Sigmoid colon (tissue), 4 donors: Measurements from ENCODE around the gene PRUNE2.

Experiments used
- CTCF ChIP-seq, 4 experiments: fragments of 450-650 bp in 3 of 4; fragments of 200-600 bp in 1 of 4; IDR thresholded peaks; one replicate each; pipeline ENCODE4 v1.5.1; 2016 to 2019; ENCODE audit warnings: antibody characterized with exemption in 4 of 4, mild to moderate bottlenecking in 3 of 4, moderate library complexity in 2 of 4
- POLR2A ChIP-seq, 2 donors: fragments of 450-650 bp; IDR thresholded peaks; one replicate each; pipeline ENCODE4 v1.6.1; 2016; ENCODE audit warnings: antibody characterized with exemption in 2 of 2, mild to moderate bottlenecking in 2 of 2, moderate library complexity in 2 of 2
- POLR2AphosphoS5 ChIP-seq, 4 donors: sonication (generic); formaldehyde crosslinking; IDR thresholded peaks; one replicate each; pipeline ENCODE4 v1.6.1; 2017; ENCODE audit warnings: antibody characterized with exemption in 4 of 4

GRCh38 chr9:76690246-76690972, 215.5 kb downstream of the PRUNE2 start:
- TF ChIP-seq CTCF (IDR thresholded peaks at IDR 0.05) (no peak), POLR2AphosphoS5 (IDR thresholded peaks at IDR 0.05) (no peak), POLR2A (IDR thresholded peaks at IDR 0.05) (no peak)
